Epidermal melanocyte (primary cell): Measurements from ENCODE around the gene BARX2.

Source experiments
- DNase-seq: peaks from one replicate; pipeline ENCODE4 v3.0.0; 2011; ENCODE audit warnings: low spot score; ENCODE audit not compliant: insufficient read length

BARX2 gene

DNA sequence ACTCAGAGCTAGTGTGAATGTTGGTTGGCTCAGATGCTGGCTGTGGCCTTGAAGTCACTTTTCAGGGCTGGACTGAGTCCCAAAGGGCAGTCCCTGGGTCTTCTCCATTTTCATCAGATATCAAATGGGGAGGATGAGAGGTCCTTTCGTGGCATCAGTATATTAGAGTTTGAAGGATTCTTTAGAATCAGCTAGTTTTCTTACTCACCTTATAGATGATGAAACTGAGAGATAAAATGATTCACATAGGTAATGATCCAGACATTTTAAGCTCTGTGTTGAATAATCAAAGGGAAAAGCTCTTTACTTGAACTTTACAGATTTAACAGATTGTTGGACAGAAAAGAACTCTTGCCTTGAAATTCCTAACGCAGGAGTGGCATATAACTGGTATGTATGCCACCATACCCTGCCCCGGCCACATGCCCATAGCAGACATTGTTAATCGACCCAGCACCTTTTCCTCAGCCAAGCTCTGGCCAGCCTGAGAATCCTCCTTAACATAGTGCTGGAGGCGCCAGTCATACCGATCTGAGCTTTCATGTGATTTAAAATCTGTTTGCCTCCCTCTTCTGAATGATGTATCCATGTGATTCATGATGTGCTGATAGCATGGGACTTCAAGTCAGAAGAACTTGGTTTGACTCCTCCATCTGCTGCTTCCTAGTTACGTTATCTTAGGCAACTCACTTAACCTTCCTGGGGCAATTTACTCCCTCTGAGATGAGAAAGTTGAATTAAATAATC lies 60.0 kb downstream of the BARX2 start:
- no peak for DNase-seq

DNA sequence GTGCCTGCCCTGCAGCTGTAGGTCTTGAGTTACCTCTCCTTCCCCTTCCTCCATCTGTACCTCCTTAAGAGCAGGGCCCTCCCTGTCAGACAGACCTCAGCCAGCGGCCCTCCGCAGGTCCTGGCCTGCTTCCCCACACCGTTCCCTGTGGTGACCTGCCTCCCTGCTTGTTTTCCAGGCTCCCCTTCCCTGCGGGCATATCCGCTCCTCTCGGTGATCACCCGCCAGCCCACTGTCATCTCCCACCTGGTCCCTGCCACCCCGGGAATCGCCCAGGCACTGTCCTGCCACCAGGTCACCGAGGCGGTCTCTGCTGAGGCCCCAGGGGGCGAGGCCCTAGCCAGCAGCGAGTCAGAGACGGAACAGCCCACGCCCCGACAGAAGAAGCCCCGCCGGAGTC lies 60.9 kb downstream of the BARX2 start:
- DNase-seq, result no peak

DNA sequence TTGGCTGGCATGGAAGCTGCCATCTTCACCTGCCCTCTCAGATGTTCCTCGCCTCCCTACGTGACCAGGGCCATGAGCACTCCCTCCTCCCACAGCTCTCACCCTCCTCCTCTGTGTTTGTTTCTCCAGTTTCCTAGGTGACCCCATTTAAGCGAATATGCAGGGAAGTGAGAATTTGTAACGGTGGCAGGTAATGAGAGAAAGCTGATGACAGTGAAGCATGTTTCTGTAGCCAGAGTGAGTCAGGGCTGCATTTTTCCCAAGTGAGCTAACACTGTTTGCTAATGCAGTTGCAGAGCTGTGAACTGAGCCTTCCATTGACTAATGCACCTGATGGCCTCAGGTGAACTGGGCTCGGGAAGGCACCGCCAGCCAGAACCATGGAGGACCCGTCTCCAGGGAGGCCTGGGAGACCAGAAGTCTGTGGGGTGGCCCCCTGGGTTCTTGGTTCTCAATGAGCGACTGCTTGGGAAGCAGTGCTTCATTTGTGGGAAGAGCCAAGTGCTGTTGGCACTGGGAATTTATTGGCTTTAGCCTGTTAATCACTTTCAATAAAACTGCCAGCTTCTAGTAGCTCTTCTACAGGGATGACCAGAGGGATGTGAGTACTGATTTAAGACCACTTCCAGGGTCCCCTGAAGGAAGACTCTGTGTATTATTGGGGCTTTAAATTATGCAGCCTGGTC lies 64.5 kb downstream of the BARX2 start:
- no peak for DNase-seq

DNA sequence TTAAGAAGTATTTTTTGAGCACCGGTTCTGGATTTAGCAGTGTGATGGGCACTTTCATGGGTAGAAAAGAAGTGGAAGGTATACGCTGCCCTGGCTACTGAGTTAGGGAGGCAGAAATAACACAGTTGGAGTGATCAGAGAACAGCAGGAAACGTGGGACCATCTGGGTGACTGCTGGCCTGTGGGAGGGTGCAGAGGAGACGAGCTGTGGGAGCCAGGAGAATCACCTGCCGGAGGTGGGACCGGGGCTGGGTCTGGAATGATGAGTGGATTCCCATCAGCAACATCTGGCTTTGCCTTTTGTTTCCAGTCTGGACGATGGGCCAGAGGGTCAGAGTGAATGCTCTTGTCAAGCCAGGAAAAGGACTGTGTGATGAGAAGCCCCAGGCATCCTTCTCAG lies 66.5 kb downstream of the BARX2 start:
- DNase-seq, result no peak

DNA sequence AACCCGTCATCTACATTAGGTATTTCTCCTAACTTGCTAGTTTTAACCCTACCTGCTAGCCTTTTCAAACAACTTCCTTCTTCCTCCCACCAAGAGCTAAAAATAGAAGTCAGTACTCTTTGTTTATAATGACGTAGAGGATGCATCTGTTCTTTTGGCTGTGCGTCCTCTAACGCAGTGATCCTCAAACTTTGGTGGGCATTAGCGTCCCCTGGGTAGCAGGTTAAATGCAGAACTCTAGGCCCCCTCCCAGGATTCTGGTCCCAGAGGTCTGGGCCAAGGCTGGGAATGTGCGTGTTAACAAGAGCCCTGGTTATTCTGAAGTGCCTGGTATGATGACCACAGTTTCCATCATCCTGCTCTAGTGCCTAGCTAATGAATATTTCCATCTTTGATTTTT lies 67.6 kb downstream of the BARX2 start:
- no peak for DNase-seq

DNA sequence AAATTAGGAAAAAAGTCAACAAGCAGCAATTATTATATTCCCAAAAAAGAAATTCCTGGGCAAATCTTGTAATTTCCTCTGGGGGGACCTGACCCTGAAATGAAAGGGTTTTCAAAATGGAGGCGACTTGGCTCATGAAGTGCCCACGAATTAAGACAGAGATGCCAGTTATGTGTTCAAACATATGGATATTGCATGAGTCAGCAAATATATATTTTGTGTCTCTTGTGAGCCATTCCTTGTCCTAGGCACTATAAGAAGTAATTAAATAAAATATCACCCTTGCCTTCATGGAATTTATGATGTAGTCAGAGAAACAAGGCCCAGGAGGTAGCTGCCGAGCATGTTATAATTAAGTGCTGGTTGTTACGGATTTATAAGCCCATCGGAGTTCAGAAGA lies 68.6 kb downstream of the BARX2 start:
- no peak for DNase-seq

DNA sequence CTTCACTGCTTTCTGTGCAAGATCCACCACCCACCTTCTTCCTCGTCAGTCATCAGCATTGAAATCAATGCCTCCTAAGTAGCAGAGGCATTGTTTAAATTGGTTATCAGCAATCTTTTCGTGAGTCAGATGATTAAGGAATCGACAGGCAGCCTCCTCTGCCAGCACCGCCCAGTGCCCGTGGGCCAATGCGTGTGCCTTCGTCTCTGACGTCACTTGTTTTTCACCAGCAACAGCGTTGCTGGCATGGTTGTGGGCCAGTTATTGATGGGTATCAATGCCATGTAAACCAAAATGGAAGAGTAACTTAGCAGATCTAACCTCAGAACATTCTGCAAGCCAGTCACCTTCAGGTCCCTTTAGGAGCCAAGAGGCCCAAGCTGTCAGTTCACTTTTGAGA lies 69.6 kb downstream of the BARX2 start:
- no peak for DNase-seq

DNA sequence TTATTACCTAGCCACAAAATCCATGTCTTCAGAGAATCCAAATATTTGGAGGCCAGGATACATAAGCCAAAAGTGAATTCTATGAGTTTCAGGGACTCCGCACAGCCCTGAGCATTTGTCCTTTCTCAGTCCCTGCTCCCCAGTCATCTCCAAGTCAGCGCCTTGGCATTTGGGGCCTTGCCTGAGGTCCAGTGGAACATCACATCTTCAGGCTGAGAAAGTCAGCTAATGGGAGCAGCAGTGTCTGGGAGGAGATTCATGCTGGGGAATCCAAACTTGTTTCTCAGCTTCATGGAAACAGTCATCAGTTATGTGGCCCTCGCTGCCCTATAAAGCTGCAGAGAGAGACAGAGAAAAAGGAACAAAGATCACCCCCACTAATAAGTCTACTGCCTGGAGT lies 70.9 kb downstream of the BARX2 start:
- DNase-seq, result no peak

DNA sequence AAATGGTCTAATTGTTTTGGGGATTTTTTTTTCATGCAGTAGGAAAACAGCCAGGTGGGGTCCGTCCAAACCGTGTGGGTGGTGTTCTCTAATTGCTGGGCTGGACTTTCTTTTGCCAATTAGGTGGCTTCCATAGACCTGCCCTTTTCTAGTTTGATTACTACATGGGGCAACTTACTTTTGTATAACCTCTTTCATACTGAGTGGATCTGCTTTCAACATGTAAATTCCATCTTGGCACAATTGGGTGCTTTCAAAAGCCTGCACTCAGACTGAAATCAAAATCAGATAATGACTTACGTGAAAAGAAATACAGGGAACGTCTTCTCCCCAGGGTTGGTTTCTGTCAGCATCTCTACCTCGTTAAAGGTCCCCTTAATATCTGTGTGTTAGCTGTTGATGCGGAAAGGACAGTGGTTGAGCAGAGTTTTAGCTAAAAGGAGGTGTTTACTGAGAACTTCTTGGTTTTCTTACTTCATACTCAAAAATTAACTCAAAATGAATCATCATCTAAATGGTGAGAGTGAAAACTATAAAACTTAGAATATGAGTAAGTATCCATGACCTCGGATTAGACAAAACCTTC lies 72.1 kb downstream of the BARX2 start:
- no peak for DNase-seq

DNA sequence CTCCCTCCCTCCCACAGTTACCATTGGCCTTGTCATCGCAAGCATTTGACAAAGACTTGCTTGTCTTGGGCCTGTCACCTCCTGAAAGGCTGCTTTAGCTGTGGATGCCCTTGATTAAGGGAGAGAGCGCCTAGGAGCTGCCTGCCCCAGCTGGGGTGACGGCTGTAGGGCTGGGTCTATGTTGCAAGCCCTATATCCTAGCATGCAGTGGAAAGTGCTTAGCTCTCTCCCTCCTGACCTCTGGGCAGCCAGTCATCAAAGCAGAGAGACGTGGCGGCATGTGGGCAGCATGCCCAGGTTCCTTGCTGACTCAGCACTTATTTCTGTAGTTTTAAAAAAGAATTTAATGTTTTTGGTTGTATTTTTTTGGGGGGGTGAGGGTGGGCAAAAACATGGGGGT lies 75.9 kb downstream of the BARX2 start:
- no peak for DNase-seq

DNA sequence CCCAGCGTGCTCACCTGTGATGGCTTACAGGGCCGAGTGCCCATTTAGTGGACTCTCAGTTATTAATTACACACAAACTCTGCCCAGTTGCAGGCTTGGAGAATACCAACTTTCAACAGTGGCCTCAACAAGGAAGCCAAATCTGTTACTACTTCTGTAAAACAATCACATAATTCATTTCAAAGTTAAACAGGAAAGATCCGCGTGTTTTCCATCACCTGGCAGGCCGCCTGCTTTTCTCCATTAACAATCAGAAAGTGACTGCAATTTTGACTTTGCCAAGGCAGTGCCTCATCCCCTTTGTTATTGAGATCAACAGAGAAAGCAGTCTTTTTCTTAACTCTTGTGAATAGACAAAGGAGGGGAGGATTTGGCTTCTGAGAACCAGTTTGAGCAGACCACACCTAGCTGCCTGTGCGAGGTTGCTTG lies 77.7 kb downstream of the BARX2 start:
- no peak for DNase-seq

DNA sequence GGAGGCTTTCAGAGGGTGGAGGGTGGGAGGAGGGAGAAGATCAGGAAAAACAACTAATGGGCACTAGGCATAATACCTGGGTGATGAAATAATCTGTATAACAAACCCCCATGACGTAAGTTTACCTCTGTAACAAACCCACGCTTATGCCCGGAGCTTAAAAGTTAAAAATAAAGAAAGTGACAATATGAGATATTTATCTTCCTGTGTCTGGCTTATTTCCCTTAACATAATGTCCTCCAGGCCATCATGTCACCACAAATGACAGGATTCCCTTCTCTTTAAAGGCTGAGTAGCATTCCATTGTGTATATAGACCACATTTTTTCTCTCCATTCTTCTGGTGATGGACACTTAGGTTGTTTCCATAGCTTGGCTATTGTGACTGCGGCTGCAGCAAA lies 79.5 kb downstream of the BARX2 start:
- DNase-seq, result no peak

DNA sequence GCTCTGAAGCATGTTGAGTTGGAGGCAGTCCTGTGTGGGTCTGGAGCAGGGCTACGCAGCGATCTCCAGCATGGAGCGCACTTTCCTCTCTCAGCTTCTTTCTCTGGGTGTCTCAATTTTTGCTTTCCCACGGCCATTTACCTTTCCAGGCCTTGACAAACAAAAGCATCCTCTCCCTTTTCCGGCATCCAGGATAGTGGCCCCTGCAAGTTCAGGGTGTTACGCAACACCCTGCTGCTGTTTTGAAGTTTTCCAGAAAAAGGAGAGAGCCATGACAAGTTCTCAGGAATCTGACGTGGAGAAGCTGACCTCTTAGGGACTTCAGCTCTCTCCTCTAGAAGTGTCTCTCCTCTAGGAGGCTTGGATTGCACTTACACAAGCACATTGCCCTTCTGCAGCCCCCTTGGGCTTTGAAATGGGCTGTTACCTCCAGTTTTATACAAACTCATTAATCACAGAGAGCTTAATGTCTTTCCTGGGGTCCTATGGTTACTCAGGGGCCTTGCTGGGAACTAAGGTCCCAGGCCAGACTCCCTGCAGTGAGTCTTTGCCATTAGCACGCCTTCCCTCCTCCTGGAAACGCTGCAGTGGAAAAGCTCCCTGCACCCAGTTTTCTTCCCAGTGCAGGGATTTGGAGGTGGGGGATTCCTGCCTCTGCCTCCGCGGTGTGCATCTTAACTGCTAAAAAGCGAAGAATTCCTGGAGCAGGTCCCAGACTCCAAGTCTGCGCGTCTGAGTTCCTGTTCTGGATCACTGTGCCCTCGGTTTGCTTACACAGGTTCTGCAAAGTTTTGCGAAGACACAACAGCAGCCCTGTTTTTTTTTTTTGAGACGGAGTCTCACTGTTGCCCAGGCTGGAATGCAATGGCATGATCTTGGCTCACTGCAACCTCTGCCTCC lies 80.4 kb downstream of the BARX2 start:
- no peak for DNase-seq

DNA sequence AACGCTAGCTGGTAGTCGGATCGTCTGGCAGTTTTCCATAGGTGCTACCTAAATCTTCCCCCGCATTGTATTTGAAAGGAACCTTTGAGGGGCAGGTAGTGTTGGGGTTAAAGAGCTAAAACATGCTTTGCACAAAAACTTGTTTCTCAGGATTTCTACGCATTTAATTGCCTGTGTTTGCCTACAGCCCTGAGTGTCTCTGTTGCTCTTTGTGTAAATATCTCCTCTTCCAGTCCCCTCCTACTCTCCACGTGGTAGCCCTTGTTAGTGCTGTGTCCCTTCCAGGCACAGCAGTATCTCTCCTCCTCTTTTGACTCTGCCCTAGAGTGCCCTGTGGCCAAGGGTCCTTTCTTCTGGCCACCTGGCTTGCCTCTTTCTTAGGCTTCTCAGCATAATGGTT lies 81.7 kb downstream of the BARX2 start:
- DNase-seq, result no peak

DNA sequence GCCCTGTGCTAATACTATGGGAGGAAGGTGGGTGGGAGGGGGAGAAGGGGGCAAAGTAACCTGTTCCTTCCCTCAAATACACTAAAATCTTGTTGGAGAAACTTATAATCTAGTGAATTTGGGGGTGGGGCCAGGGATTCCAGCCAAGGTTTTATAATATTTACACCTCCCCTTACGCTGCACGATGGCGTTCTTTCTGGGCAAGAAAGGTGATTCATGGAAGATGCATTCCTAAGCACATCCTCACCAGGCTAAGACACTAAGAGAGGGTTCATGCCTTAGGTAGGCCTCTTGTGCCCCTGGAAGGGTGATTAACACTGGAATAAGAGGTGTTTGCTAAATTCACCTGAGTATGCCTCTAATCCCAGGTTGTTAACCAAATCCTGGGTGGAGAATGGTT lies 82.6 kb downstream of the BARX2 start:
- no peak for DNase-seq

DNA sequence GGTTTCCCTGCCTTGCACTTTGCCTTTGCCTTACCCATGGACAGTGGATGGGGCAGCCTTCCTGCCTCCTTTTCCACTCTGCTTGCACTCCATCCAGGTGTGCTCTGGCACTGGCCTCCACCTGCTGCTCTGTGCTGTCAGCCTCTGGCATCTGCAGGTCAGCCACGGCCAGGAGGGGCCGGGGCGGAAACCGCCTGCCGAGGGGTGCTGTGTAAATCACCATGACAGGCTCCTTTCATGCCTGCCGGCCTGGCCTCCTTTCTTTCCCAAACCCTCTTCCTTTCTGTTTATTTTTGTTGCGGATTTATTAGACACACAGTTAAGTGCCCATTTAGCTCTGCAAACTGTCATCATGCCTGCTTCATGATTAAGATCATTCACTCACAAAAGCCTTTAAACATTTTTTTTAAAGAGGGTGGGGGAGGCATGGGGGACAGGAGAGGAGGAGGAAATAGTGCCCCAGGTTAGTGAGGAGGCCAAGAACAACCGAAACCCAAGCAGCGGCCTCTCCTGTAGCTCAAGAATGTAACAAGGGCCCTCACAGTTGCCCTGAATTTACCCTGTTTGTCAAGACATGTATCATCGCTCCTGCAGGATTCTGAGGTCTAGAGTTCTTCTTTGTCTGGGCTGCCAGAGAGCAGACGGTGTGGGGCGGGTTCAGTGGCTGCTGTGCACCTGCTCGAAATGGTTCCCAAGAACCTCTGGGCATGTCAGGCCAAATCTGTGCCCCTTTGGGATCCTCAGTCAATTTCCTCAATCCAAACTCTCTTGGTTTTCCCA lies 83.3 kb downstream of the BARX2 start:
- DNase-seq, result no peak

DNA sequence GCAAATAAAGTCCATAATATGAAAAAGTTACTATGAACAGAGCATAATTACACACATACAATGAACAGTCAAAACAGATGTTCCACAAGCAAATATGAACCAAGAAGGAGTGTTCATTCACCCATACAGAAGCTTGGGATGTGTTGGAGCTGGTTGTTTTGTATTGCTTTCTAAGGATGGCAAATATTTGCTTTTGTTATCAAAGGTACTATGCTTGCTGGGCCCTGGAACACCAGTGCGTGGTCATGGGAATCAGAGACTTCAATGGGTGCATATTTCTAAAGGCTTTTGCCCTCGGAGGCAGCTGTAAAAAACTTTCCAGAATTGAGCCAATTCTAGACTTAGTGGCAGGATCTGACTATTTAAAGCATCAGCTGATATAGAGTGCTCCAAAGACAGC lies 85.1 kb downstream of the BARX2 start:
- no peak for DNase-seq

DNA sequence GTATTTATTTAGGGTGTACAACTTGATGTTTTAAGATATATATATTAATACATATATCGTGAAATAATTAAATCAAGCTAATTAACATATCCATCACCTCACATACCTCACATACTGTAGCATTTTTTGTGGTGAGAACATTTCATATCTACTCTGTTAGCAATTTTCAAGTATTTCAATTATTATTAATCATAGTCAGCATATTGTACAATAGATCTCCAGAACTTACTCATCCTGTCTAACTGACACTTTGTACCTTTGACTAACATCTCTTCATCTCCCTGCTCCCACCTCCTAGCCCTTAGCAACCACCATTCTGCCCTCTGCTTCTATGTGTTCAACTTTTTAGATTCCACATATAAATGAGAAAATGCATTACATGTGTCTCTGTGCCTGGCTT lies 108.4 kb downstream of the BARX2 start:
- no peak for DNase-seq

DNA sequence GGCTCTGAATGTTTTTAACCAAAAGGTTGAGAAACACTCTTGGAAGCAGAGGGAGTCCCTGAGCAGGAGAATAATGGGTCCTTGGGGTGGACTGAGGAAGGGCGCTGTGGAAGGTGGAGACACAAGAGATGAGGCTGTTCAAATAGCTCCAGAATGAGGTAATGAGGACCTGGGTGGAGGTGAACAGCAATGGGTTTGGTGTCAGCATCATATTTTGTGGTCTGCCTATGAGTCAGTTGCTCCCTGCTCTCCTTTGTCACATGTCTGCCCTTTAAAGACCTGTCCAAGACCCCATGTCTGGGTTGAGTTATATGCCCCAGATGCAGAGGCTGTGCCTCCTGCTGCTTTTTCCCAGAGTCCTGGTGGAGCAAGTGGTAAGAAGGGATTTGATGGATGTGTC lies 113.6 kb downstream of the BARX2 start:
- DNase-seq, result no peak

DNA sequence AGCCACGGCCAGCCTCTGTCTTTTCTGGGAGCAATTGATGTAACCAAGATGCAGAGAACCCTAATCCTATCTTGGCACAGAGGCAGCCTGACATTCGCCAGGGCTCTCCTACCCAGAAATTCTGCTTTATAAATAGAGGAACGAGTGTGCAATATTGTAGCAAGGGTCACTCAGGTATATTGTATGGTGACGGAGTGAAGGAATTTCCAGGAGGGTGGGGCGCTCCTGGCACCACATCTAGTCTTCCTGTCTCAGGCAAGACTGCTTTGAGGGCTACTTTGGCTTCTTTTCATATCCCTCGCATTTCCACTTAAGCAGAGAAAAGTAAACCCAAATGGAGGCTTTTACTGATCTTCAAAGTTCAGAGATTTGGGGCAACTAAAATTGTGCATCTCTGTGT lies 114.4 kb downstream of the BARX2 start:
- no peak for DNase-seq

DNA sequence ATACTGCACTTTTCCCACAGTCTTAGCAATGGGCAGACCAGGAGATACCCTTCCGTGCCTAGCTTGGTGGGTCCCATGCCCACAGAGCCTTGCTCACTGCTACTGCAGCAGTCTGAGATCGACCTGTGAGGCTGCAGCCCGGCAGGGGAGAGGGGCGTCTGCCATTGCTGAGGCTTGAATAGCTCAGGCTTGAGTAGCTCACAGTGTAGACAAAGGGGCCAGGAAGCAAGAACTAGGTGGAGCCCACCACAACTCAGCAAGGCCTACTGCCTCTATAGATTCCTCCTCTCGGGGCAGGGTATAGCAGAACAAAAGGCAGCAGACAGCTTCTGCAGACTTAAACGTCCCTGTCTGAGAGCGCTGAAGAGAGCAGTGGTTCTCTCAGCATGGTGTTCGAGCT lies 118.1 kb downstream of the BARX2 start:
- DNase-seq, result no peak
